ENCODE results near the gene C17orf114.

- TF ChIP-seq, protein P1, sequence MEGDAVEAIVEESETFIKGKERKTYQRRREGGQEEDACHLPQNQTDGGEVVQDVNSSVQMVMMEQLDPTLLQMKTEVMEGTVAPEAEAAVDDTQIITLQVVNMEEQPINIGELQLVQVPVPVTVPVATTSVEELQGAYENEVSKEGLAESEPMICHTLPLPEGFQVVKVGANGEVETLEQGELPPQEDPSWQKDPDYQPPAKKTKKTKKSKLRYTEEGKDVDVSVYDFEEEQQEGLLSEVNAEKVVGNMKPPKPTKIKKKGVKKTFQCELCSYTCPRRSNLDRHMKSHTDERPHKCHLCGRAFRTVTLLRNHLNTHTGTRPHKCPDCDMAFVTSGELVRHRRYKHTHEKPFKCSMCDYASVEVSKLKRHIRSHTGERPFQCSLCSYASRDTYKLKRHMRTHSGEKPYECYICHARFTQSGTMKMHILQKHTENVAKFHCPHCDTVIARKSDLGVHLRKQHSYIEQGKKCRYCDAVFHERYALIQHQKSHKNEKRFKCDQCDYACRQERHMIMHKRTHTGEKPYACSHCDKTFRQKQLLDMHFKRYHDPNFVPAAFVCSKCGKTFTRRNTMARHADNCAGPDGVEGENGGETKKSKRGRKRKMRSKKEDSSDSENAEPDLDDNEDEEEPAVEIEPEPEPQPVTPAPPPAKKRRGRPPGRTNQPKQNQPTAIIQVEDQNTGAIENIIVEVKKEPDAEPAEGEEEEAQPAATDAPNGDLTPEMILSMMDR (tag by site-specific recombination; IDR thresholded peaks at IDR 0.05): no peak
- TF ChIP-seq ZNF560 (tag by site-specific recombination; IDR thresholded peaks at IDR 0.05; ENCODE audit: borderline replicate concordance): no peak
Measured at GRCh38 chr17:4842376-4842775, 40.2 kb upstream of the C17orf114 start.

Measured in HEK293 (cell line).